ACC112 (cell line): ENCODE measurements around the gene NUBP2.

ENCODE experiments used
- H2AFZ ChIP-seq: fragments of 200-600 bp; sonication (generic); one replicate; pipeline ENCODE4 v1.6.0; 2017; ENCODE audit warnings: antibody characterized with exemption, low read length; ENCODE audit not compliant: unreplicated experiment
- H3K27ac ChIP-seq: fragments of 200-600 bp; sonication (generic); 2 replicates; pipeline ENCODE4 v1.5.1; 2014; ENCODE audit warnings: low read depth, mild to moderate bottlenecking, antibody characterized with exemption, low read length, moderate library complexity
- H3K27me3 ChIP-seq: fragments of 200-600 bp; sonication (generic); 2 replicates; pipeline ENCODE4 v1.6.1; 2014; ENCODE audit warnings: mild to moderate bottlenecking, antibody characterized with exemption, low read length, moderate library complexity, mixed read lengths; ENCODE audit not compliant: insufficient read depth
- H3K36me3 ChIP-seq: fragments of 200-600 bp; sonication (generic); 2 replicates; pipeline ENCODE4 v1.6.1; 2016; ENCODE audit warnings: mild to moderate bottlenecking, antibody characterized with exemption, low read length, moderate library complexity, mixed read lengths; ENCODE audit not compliant: insufficient read depth
- H3K4me1 ChIP-seq: fragments of 200-600 bp; sonication (generic); one replicate; pipeline ENCODE4 v1.6.1; 2016; ENCODE audit warnings: low read length, mixed read lengths; ENCODE audit not compliant: insufficient read depth, unreplicated experiment, control insufficient read depth
- H3K4me3 ChIP-seq: fragments of 200-600 bp; sonication (generic); 2 replicates; pipeline ENCODE4 v1.5.1; 2014; ENCODE audit warnings: mild to moderate bottlenecking, low read depth, low read length
- H3K79me2 ChIP-seq: fragments of 200-600 bp; sonication (generic); one replicate; pipeline ENCODE4 v1.6.0; 2016; ENCODE audit warnings: low read length; ENCODE audit not compliant: control insufficient read depth, unreplicated experiment, insufficient read depth

NUBP2 gene

DNA sequence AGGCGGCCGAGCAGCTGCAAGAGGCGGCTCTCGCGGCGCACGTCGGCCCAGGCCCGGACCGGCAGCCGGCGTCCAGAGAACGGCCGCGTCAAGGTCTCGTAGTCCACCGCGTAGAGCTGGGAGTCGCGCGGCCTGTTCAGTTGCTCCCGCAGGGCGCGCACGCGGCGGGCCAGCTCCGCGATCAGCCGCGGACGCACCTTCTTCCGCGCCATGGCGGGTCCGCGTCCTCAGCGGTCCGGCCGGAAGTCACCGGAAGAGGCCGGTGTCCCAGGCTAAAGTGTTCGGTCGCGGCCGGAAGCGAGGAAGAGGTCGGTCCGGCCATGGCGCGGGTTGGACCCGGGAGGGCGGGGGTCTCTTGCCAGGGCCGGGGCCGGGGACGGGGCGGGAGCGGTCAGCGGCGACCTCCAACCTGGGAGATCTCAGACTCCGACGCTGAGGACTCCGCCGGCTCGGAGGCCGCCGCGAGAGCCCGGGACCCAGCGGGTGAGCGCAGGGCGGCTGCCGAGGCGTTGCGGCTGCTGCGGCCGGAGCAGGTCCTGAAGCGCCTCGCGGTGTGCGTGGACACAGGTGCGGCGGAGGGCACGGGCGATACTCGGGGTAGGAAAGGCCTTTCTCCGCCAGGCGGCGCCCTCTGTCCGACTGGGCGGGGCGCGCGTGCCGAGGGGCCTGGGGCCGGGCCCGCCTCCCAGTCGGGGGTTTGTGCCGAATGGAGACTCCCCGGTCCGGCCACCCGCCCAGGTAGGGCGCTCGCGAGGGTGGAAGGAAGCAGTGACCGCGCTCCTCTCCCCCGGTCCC is 9.7 kb upstream of the NUBP2 start, which contains the start of gene MRPS34:
MRPS34 (minus strand) TSS at position 227 of the 795 bp plus-strand sequence; CDS start at position 212, 15 bp downstream.
- peak within 1 kb of the TSS; percentile 65 for H2AFZ ChIP-seq
- peak within 1 kb of the TSS; percentile 97 for H3K4me3 ChIP-seq
- peaks cover 4% of the 10 kb centered on the region; the same call in 1 of the 2 replicates for H3K36me3 ChIP-seq

DNA sequence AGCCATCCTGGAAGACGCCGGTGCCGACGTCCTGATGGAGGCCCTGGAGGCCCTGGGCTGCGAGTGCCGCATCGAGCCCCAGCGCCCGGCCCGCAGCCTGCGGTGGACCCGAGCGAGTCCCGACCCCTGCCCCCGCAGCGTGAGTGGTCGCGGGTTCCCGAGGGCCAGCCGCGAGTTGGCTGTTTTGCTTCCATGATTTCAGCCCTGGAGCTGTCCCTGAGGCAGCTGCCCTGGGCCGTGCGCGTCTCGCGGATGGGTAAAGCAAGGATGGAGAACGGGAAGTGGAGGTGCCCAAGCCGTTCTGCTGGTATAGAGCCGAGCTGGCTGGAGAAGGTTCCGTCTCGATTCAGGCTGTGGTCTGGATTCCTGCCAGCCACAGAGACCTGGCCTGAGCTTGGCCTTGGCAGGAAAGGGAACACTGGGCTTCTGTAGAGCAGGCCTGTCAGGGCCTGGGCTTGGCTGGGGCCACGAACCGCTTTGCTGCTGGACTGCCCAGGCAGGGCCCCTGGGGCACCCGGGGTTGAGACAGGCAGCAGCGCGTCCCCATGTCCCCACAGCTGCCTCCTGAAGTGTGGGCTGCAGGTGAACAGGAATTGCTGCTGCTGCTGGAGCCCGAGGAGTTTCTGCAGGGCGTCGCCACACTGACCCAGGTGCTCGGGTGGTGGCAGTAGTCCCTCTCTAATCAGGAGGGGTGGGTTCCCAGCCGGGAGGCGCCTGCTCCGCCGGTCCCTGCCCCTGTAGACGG is 8.9 kb upstream of the NUBP2 start:
- Histone ChIP-seq H3K4me3 (peak overlapping the region; percentile 97), H2AFZ (peak overlapping the region; percentile 16), H3K27ac (no peak overlapping the region), H3K27me3 (no peaks in the 10 kb centered on the region), H3K36me3 (no peaks in the 10 kb centered on the region), H3K79me2 (peaks cover 17% of the 10 kb centered on the region), H3K4me1 (peaks cover 18% of the 10 kb centered on the region)

More for the DNA sequence above, 9.7 kb upstream of the NUBP2 start, which contains the start of gene MRPS34:
- Histone ChIP-seq H3K27me3 (no peaks in the 10 kb centered on the region), H3K27ac (peak within 1 kb of the TSS; percentile 69), H3K79me2 (peaks cover 17% of the 10 kb centered on the region), H3K4me1 (peaks cover 18% of the 10 kb centered on the region)

DNA sequence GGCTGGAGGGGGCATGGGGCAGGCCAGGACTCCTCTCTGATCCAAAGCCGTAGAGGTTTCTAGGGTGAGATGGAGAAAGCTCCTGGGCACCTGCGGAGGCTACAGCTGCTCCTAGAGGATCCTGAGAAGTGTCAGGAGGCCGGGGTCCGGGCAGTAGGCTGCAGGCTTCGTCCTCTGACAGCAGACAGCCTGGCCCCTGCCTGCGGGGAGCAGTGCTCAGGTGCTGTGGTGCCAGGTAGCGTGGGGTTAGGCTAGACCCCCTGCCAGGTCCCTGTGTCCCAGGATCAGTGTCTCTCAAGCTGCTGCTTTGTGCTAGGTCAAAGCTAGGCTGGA is 8.3 kb upstream of the NUBP2 start:
- Histone ChIP-seq H3K4me3 (peak overlapping the region; percentile 97), H2AFZ (no peak overlapping the region), H3K27ac (no peak overlapping the region), H3K36me3 (no peaks in the 10 kb centered on the region), H3K4me1 (peaks cover 18% of the 10 kb centered on the region), H3K27me3 (no peaks in the 10 kb centered on the region), H3K79me2 (peaks cover 17% of the 10 kb centered on the region)

DNA sequence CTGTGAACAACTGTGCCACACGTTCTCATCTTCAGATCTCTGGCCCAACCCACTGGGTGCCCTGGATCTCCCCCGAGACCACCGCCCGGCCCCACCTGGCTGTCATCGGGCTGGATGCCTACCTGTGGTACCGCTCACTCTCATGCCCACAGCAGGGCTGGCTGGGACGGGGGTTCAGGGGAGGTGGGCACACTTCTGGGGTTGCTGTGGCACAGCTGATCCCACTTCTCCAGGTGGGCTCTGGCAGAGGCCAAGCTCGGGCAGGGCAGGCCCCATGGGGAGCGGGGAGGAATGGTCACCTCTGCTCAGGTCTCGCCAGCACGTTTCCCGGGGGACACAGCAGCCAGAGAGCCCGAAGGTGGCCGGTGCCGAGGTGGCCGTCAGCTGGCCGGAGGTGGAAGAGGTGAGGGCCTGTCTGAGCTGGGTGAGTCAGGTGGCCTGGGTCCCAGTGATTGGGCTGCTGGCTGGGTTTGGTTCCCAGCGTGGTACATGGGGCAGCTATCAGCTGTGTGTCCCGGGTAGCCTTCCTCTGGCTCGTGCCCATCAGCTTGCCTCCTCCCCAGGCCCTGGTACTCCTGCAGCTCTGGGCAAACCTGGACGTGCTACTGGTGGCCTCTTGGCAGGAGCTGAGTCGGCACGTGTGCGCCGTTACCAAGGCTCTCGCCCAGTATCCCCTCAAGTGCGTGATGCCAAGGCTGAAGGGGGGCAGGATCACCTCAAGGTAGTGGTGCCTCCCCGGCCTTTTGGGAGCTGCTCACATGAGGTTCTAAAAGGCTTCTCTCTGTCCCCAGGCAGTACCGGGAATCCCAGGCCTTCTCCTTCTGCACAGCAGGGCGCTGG is 7.5 kb upstream of the NUBP2 start:
- no peaks in the 10 kb centered on the region for H3K27me3 ChIP-seq
- H3K36me3 ChIP-seq, result no peaks in the 10 kb centered on the region
- no peak overlapping the region for H2AFZ ChIP-seq
- H3K4me3 ChIP-seq, result no peak overlapping the region; the same call in 1 of the 2 replicates
- H3K79me2 ChIP-seq, result peaks cover 17% of the 10 kb centered on the region
- no peak overlapping the region for H3K27ac ChIP-seq
- peaks cover 14% of the 10 kb centered on the region for H3K4me1 ChIP-seq

DNA sequence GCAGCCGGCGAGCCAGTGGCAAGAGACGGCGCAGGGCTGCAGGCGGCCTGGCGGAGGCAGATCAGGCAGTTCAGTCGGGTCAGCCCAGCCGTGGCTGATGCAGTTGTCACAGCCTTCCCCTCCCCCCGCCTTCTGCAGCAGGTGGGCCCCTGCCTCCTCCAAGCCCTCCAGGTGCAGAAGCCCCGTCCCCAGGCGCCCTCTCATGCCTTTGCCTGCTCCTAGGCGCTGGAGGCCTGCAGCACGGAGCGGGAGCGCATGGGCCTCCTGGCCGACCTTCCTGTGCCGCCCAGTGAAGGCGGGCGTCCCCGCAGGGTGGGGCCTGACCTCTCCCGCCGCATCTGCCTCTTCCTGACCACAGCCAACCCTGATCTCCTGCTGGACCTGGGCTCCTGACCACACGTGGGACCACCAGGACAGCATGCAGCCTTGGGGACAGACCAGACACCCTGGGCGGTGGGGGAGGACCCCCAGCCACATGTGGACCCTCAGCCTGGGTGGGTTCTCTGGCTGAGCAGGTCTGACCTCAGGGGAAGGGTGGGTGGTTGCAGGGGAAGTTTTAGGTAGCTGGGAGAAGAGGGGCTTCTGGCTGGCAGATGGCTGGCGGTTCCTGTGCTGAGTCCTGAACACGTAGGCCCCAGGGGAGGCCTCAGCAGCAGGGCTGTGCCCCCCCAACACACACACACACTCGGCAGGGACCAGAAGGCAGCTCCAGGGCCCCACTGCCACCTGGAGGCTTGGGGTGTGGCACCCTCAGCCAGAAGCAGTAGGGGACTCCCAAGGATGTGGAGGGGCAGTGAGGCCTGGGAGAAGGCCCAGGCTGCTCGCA is 6.7 kb upstream of the NUBP2 start:
- no peak overlapping the region for H3K27ac ChIP-seq
- no peak overlapping the region for H3K4me3 ChIP-seq
- no peaks in the 10 kb centered on the region for H3K27me3 ChIP-seq
- peaks cover 17% of the 10 kb centered on the region for H3K79me2 ChIP-seq
- no peak overlapping the region for H2AFZ ChIP-seq
- peaks cover 13% of the 10 kb centered on the region for H3K4me1 ChIP-seq
- H3K36me3 ChIP-seq, result no peaks in the 10 kb centered on the region

DNA sequence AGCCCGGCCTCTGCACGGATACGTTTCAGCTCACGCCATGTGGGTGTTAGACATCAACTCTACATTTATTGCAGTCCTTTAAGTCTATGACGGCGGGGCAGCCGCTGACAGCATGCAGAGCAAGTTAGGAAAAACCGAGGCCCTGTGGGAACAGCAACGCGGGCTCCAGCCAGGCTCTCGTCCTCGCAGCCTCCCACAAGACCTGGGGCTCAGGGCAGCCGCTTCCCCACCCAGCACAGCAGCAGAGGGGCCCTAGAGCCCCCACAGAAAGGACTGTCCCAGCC is 6.1 kb upstream of the NUBP2 start:
- Histone ChIP-seq H3K27ac (no peak overlapping the region), H3K36me3 (no peaks in the 10 kb centered on the region), H3K4me3 (no peak overlapping the region), H3K27me3 (no peaks in the 10 kb centered on the region), H2AFZ (no peak overlapping the region), H3K4me1 (peaks cover 19% of the 10 kb centered on the region), H3K79me2 (peaks cover 17% of the 10 kb centered on the region)

DNA sequence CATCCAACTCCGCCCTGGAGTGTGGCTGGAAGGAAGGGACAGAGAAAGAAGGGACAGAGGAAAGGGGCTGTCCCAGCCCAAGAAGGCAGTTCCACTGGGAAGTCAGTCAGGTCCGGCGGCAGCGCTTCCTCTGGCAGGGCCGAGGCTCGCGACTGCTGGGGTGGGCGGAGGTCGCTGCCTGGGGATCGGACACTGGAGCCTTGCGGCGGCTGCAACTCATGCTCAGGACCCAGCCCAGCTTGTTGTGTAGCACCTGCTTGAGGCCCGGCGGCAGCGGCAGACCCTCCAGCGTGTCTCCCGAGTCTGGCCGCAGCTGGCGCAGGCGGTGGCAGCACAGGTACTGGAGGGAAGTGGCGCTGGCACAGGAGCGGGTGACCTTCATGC is 5.8 kb upstream of the NUBP2 start:
- Histone ChIP-seq H2AFZ (no peak overlapping the region), H3K36me3 (no peaks in the 10 kb centered on the region), H3K27ac (no peak overlapping the region), H3K79me2 (peaks cover 14% of the 10 kb centered on the region), H3K27me3 (no peaks in the 10 kb centered on the region), H3K4me3 (no peak overlapping the region), H3K4me1 (peaks cover 16% of the 10 kb centered on the region)

DNA sequence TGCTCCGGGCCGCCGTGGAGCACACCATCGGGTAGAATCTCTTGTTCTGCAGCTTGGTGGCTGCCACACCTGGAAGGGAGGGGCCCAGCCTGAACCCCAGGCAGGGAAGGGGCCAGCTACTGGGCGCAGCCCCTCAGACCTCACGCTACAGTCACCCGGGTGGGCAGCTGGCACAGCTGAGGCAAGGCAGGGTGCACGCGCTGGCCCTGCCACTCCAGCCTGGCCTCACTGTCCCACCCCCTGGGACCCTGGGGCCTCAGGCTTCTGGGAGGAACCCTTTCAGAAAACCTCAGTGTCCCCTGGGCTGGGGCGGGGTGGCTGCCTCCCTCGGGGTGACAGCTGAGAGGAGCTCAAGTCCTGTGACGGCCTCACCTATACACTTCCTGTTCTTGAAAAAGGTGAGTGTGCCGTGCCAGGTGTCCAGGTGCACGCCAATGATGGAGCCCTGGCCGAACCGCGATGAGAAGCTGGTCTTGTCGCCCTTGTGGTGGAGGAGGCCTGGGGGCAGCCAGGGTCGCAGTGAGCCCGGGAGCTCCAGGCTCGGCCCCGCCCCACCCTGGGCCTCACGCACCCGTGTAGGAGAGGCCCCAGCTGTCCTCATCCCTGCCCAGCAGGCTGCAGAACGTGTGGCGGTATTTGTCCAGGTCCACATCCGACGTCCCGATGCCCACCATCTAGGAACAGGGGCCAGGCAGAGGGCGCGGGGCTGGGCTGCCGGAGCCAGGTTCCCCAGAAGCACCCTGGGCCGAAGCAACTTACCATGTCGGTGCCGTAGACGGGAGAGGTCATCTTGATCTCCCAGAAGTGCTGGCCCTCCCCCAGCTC is 5.2 kb upstream of the NUBP2 start:
- no peaks in the 10 kb centered on the region for H3K36me3 ChIP-seq

DNA sequence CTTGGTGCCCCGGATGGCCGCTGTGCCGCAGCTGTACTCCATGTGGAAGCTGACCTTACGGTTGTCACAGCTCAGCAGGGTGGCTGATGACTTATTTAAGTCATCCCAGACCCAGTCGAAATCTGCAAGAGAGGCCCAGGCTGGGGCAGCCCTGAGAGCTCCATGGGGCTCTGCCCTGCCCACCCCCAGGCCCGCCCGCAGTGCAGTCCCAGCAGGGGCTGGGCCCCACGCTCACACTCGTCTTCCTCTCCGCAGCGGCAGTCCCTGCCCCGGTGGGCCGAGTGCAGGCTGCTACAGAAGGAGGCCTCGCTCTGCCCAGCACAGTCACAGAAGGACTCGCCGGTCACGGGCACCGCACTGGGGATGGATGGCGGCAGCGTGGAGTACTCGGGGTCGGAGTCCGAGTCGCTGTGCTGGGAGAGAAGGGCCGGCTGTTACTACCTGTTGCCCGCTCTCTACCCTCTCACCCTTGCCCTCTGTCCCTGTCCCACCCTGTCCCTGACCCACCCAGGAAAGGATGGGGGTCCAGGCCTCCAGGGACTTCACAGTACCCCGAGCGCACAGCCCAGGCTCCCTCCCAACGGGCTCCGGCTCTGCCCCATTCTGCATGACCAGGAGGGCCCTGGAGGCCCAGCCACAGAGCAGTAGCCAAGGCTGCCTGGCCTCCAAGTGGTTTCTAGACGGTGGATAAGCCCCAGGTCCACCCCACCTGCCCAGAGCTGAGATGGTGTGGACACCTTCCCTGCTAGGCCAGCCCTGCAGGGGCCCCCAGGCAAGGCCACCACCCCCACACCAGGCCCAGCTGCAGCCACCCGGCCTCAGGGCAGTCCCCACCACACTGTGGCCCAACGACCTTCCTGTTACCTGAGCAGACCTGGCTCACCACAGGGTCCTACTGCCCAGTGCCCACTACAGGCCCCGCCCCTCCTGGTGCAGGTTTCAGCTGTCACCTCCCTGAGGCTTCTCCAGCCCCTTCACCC is 4.3 kb upstream of the NUBP2 start:
- no peaks in the 10 kb centered on the region for H3K27me3 ChIP-seq
- H2AFZ ChIP-seq, result no peak overlapping the region
- H3K36me3 ChIP-seq, result no peaks in the 10 kb centered on the region
- H3K27ac ChIP-seq, result no peak overlapping the region
- no peak overlapping the region for H3K4me3 ChIP-seq
- peaks cover 15% of the 10 kb centered on the region for H3K4me1 ChIP-seq
- peaks cover 13% of the 10 kb centered on the region for H3K79me2 ChIP-seq

More for the DNA sequence above, 5.2 kb upstream of the NUBP2 start:
- Histone ChIP-seq H3K79me2 (peaks cover 8% of the 10 kb centered on the region), H3K4me1 (peaks cover 15% of the 10 kb centered on the region), H3K27me3 (no peaks in the 10 kb centered on the region), H2AFZ (no peak overlapping the region), H3K27ac (no peak overlapping the region), H3K4me3 (no peak overlapping the region)
